Mesothelial cell of epicardium (in vitro differentiated cells): ENCODE measurements around the gene PPP1R3E. TPM values are rescaled to one million over a fixed set of nuclear protein-coding genes. Genes with fewer than 3 reads are reported as not detected.

ENCODE experiments used
- DNase-seq, 2 experiments: peaks; one replicate each; pipeline ENCODE4 v3.0.0; 2021; ENCODE audit warnings: low spot score in 2 of 2; ENCODE audit not compliant: unreplicated experiment in 2 of 2
- H3K27ac Mint-ChIP-seq: 2 replicates; pipeline ENCODE4 v1.8.0; 2021; ENCODE audit warnings: mixed read lengths
- H3K27me3 Mint-ChIP-seq: 2 replicates; pipeline ENCODE4 v1.8.0; 2021; ENCODE audit warnings: low read depth, mixed read lengths
- H3K36me3 Mint-ChIP-seq: 2 replicates; pipeline ENCODE4 v1.8.0; 2021; ENCODE audit warnings: mixed read lengths
- H3K4me1 Mint-ChIP-seq: 2 replicates; pipeline ENCODE4 v1.8.0; 2021; ENCODE audit warnings: mixed read lengths
- H3K4me3 Mint-ChIP-seq: 2 replicates; pipeline ENCODE4 v1.8.0; 2021; ENCODE audit warnings: mild to moderate bottlenecking, moderate library complexity, mixed read lengths
- H3K9me3 Mint-ChIP-seq: 2 replicates; pipeline ENCODE4 v1.8.0; 2021; ENCODE audit warnings: mixed read lengths
- total RNA-seq: library from RNA; stranded (reverse); gene quantifications from 3 replicates; pipeline ENCODE4 v1.2.1, GENCODE V29; 2021
- TF ChIP-seq, protein P1 (sequence below): fragments of 200-600 bp; sonication (generic); IDR thresholded peaks from one replicate; pipeline ENCODE4 v1.5.0; 2021; ENCODE audit warnings: antibody characterized with exemption; ENCODE audit not compliant: unreplicated experiment

PPP1R3E gene
- total RNA-seq, 1 donor from 2014 or later = 9.3 TPM

DNA sequence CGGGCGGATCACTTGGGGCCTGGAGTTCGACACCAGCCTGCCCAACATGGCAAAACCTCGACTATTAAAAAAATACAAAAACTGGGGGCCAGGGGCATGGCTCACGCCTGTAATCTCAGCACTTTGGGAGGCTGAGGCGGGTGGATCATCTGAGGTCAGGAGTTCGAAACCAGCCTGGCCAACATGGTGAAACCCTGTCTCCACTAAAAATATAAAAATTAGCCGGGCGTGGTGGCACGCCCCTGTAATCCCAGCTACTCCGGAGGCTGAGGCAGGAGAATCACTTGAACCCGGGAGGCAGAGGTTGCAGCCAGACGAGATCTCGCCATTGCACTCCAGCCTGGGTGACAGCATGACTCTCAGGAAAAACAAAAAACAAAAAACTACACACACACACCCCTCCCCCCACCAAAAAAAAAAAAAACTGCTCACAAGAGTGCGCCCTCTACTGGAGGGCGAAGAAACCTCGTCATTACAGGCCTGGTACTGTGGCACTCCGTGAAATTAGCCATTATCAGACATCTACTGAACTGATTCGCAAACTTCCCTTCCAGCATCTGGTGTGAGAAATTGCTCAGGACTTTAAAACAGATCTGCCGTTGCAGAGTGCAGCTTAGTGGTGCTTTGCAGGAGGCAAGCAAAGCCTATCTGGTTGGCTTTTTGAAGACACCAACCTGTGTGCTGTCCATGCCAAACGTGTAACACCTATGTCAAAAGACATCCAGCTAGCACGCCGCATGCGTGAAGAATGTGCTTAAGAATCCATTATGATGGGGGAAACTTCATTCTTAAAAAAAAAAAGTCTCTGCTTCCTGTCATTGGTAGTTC is 7.7 kb downstream of the PPP1R3E start:
- TF ChIP-seq, protein P1, sequence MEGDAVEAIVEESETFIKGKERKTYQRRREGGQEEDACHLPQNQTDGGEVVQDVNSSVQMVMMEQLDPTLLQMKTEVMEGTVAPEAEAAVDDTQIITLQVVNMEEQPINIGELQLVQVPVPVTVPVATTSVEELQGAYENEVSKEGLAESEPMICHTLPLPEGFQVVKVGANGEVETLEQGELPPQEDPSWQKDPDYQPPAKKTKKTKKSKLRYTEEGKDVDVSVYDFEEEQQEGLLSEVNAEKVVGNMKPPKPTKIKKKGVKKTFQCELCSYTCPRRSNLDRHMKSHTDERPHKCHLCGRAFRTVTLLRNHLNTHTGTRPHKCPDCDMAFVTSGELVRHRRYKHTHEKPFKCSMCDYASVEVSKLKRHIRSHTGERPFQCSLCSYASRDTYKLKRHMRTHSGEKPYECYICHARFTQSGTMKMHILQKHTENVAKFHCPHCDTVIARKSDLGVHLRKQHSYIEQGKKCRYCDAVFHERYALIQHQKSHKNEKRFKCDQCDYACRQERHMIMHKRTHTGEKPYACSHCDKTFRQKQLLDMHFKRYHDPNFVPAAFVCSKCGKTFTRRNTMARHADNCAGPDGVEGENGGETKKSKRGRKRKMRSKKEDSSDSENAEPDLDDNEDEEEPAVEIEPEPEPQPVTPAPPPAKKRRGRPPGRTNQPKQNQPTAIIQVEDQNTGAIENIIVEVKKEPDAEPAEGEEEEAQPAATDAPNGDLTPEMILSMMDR = peak; percentile 86
- H3K4me1 Mint-ChIP-seq = peaks cover 14% of the 10 kb centered on the region
- H3K27me3 Mint-ChIP-seq = peaks cover 20% of the 10 kb centered on the region
- DNase-seq = no peak
- H3K9me3 Mint-ChIP-seq = no peaks in the 10 kb centered on the region
- H3K4me3 Mint-ChIP-seq = no peak overlapping the region
- no peaks in the 10 kb centered on the region for H3K36me3 Mint-ChIP-seq
- no peak overlapping the region for H3K27ac Mint-ChIP-seq

DNA sequence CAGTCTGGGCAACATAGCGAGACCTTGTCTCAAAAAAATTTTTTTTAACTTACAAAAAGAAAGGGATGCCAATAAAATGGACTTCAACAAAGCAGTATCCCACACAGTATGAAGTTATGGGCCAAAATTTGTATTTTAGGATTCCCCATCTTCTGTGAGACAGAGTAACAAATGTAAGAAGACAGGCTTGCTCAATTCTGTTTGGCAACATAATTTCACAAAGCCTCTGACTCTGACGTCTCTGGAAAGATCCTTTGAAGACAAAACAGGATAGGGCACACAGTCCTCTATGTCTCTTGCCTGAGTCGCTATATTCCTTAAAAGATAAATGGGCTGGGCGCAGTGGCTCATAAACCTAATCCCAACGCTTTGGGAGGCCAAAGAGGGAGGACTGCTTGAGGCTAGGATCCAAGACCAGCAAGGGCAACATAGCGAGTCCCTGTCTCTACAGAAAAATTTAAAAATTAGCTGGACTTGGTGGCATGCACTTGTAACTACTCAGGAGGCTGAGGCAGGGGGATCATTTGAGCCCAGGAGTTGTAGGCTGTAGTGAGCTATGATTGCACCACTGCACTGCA is 15.7 kb downstream of the PPP1R3E start:
- TF ChIP-seq, protein P1 = no peak
- no peak for DNase-seq
- H3K4me3 Mint-ChIP-seq = peak overlapping the region; percentile 96
- peaks cover 22% of the 10 kb centered on the region for H3K4me1 Mint-ChIP-seq
- no peaks in the 10 kb centered on the region for H3K36me3 Mint-ChIP-seq
- H3K9me3 Mint-ChIP-seq = no peaks in the 10 kb centered on the region
- H3K27ac Mint-ChIP-seq = peak overlapping the region; percentile 99
- peaks cover 7% of the 10 kb centered on the region for H3K27me3 Mint-ChIP-seq

DNA sequence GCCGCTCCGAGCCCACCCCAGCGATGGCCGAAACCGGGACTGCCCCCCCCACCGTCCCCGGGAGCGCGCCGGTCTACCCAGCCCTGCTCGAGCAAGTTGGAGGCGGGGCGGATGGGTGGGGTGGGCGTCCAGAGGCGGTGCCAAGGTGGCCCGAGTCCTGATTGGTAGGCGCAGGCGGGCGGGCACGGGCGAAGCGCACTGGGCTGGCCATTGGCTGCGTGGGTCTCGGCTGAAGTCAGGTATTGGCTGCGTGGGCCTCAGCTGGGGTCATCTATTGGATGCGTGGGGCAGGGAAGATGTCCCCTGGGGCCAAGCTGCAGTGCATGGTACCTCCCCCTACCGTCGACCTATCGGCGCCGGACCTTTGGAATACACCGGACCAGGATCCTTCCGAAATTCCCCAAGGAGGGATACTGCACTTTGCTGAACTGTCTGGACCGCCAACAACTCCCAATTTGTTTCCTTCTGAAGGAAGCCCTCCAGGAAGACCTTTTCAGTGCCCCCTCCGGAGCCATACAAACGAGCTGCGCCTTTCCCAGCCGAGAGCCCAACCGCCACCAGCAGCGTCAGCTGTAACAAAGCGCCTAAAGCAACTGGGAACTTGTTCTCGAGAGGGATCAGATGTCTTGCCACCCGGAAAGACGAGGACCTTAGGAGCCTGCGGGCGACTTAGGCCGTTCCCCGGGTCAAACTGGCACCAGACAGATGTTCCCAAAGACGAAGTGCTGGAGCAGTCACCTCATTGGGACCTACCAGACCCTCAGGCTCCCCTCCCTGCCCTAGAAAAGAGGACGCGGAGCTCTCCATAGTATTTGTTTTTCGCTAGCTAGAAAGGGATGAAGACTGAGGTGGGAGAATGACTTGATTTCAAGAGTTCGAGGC is 16.4 kb downstream of the PPP1R3E start, which contains the start of gene HOMEZ:
Gene HOMEZ (minus strand): TSS at position 113 of the 882 bp plus-strand sequence. CDS start 180 bp downstream, outside the sequence.
- Mint-ChIP-seq H3K36me3 (no peaks in the 10 kb centered on the region), H3K4me1 (peaks cover 22% of the 10 kb centered on the region), H3K27me3 (peaks cover 2% of the 10 kb centered on the region), H3K27ac (peak within 1 kb of the TSS; percentile 99), H3K4me3 (peak within 1 kb of the TSS; percentile 96), H3K9me3 (no peaks in the 10 kb centered on the region)
- DNase-seq = peak; percentile 92 to 95
- TF ChIP-seq, protein P1 = no peak

DNA sequence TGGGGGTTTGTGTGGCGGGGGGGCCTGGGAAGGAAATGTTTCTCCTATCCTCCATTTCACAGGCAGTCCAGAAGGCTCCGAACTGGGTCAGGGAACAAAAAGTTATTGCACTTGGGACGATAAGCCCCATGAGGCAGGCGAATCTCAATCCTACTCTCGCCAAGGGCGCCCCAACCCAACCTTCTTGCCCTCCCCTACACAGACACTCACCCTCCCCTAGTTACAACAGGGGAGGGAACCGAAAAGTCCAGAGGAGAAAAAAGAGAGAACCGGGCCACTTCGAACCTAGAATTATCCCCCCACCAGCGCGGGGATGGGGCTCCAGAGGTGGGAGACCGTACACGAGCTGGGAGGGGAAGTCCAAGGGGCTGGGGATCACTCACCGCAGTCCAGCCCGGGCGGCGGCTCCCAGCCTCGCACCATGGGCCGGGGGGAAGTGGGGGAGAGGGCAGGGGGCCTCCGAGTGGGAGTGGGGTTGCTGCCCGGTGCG is 17.1 kb downstream of the PPP1R3E start:
- Mint-ChIP-seq H3K36me3 (no peaks in the 10 kb centered on the region), H3K9me3 (no peaks in the 10 kb centered on the region), H3K27me3 (peaks cover 2% of the 10 kb centered on the region)

More for the DNA sequence above, 17.1 kb downstream of the PPP1R3E start:
- TF ChIP-seq, protein P1 = no peak
- DNase-seq = no peak
- peak overlapping the region; percentile 96 for H3K4me3 Mint-ChIP-seq
- H3K4me1 Mint-ChIP-seq = peaks cover 22% of the 10 kb centered on the region
- H3K27ac Mint-ChIP-seq = peak overlapping the region; percentile 94
